Measurements from ENCODE around the gene CSNK2A2.

The CSNK2A2 gene

GRCh38 chr16:58129097-58129936 is 68.6 kb downstream of the CSNK2A2 start, which contains the start of gene CFAP20:
TSS of gene CFAP20 (minus strand) at chr16:58129381. CDS start at chr16:58129115, 266 bp downstream.
- DNase-seq, result peak; percentile 98

GRCh38 chr16:58128711-58129096 is 69.2 kb downstream of the CSNK2A2 start:
- DNase-seq, result no peak

GRCh38 chr16:58128181-58128631 is 69.7 kb downstream of the CSNK2A2 start:
- no peak for DNase-seq

DNA sequence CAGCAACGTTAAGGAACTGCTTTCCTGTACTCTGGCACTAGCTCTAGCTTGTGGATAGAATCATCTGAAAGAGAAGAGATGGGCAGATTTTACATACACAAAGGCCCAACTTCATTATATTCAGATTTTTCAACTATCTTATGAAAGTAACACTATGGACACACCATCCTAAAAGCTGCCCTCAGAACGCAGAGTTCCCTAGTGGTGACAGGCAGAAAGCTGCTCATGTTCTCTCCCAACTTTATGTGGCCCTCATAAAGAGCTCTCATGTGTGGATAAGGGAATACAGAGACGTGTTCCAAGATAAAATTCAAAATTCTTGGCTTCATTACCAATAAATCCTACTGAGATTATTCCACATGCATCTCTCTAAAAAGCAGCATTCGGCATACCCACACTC is 70.3 kb downstream of the CSNK2A2 start:
- DNase-seq, result no peak

DNA sequence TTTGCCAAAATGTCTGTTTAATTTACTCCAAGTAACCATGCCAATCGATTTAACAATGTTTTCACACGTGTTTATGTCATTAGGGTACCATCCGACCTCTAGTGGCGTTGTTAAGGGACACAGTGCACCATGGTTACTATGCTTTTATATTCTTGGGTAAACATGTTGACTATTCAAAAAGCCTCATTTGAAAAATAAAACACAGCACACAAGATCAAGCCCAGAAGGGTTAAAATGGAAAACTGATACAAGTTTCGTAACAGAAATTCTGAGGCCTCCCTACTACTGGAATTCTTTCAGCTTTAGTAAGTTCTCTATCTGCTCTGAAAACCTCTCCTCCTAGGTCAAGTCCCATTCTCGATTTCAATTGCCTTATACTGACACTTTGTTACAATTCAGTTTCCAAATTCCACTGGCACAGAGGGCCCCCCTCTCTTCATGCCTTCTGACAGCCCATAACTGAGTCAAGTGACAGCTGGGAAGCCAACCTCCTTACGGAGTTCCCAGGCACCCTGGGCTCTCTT is 70.8 kb downstream of the CSNK2A2 start:
- DNase-seq, result peak; percentile 49

GRCh38 chr16:58126451-58126961 is 71.4 kb downstream of the CSNK2A2 start:
- DNase-seq, result no peak

GRCh38 chr16:58125781-58126335 is 72.0 kb downstream of the CSNK2A2 start:
- no peak for DNase-seq

DNA sequence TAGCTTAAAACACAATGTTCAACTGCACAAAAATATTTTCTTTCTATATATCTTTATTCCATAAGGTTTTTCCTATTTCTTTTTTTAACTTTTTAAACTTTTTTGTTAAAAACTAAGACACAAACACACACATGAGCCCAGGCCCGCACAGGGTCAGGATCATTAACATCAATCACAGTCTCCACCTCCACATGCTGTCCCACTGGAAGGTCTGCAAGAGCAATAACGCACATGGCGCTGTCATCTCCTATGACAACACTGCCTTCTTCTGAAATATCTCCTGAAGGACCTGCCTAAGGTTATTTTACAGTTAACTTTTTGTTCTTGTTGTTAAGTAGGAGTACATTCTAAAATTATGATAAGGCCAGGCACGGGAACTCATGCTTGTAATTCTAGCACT is 72.9 kb downstream of the CSNK2A2 start:
- no peak for DNase-seq

DNA sequence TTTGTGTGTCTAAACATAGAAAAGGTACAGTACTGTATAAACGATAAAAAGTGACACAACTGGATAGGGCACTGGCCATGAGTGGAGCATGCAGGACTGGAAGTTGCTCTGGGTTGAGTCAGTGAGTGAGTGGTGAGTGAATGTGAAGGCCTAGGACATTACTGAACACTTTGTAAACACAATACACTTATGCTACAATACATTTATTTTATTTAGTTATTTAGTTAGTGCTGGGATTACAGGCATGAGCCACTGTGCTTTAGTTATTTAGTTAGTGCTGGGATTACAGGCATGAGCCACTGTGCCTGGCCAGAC is 73.3 kb downstream of the CSNK2A2 start:
- no peak for DNase-seq

DNA sequence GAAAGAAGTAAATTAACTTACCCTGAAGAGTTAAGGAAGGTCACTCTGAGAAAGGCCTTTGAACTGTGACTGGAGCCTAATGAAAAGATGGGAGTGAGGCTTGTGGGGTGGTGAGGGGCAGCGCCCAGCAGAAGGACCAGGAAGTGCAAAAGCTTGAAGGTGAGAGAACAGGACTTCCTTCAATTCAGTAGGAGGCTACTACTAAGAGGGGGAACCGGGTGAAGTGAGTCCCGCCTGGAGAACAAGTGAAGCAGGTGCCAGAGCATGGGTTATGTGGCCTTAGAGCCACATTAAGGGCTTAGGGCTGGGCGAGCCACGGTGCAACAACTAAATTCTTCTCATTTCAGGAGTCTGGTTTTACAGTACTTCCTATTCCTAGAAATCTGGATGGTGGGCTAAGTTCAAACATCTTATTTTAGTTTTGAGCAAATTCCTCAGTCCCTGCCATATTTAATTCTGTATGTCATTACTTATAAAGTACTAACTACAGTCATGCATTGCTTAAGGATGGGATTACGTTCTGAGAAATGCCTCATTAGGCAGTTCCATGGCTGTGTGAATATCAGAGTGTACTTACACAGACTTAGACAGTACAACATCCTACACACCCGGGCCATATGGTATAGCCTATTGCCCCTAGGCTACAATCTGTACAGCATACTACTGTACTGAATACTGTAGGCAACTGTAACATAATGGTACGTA is 73.9 kb downstream of the CSNK2A2 start:
- peak; percentile 34 for DNase-seq

DNA sequence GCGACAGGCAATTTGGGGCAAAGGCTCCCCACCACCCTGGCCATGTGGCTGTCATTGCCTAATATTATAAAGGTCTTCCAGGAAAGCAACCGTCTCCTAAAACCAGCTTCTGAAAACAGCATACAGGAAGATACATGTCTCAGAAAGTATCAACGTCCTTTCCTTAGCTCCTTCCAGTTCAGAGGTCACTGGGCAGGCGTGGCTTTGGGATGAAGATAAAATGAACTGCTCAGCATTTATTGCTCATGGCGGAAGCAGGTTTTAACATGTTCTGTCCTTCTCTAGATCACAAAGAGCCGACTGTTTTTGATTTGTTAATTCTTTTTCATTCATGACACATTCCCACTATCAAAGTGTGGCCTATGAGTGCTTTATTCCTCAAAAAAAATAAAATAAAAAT is 76.8 kb downstream of the CSNK2A2 start:
- DNase-seq, result no peak

DNA sequence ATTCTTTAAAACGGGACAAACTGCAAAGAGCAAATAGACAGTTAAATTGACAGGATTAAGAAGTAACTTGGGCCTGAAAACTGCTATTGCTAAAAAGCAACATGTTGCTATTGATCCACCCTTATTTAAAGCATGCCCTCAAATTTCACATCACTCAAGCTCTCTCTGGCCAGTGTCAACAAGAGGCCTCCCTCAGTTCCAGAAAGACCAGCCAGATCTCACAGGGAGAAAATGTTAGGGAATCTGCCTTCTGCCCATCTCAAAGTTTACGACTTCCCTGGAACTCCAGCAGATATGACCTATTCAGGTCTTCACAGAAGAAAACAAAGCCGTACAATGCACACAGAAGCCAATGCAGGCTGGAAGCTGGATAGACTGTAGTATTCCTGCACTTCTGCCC is 77.7 kb downstream of the CSNK2A2 start:
- no peak for DNase-seq

DNA sequence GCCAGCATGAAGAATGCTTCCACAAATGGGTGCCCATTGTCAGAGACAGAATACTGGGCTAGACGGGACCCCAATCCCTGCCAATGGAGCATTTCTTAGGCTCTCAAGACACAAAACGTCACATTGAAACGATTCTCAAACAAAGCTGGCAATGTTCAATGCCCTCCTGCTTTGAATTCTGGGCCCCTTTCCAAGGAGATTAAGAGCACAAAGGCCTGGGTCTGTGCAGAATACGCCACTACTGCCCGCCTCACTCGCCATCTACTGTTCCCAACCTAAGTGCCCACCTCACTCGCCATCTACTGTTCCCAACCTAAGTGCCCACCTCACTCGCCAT is 78.4 kb downstream of the CSNK2A2 start:
- no peak for DNase-seq

DNA sequence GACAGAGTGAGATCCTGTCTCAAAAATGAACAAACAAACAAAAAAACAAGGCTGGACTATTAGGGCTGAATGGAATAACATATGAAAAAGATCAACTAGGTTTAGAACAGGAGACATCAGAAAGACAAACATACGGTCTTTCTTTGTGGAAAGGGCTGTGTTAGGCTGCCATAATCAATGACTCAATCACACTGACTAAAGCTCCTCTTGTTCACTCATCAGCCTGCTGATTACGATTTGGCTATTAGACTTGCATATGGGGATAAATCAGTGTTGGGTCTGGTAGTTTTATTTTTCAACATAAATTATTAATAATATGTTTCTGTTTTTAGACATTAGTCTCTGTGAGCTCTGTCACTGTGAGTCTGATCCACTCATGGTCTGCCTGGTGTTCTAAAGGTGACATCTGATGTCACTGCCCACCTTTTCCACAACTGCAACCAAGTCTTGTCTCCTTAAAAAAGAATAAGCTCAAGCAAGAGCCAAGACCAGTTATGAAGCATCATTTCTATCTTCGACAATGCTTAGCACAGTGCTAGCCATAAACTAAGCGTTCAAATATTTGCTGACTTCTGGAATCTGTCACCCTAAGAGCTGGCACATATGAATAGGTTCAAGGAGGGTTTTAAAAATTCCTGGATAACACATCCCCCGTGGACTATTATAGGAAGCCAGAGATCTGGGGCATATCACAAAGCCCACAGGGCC is 79.0 kb downstream of the CSNK2A2 start:
- DNase-seq, result no peak

GRCh38 chr16:58116529-58116928 is 81.4 kb downstream of the CSNK2A2 start:
- no peak for DNase-seq

- DNase-seq, result no peak
Observed at GRCh38 chr16:58116081-58116480, 81.8 kb downstream of the CSNK2A2 start.

DNA sequence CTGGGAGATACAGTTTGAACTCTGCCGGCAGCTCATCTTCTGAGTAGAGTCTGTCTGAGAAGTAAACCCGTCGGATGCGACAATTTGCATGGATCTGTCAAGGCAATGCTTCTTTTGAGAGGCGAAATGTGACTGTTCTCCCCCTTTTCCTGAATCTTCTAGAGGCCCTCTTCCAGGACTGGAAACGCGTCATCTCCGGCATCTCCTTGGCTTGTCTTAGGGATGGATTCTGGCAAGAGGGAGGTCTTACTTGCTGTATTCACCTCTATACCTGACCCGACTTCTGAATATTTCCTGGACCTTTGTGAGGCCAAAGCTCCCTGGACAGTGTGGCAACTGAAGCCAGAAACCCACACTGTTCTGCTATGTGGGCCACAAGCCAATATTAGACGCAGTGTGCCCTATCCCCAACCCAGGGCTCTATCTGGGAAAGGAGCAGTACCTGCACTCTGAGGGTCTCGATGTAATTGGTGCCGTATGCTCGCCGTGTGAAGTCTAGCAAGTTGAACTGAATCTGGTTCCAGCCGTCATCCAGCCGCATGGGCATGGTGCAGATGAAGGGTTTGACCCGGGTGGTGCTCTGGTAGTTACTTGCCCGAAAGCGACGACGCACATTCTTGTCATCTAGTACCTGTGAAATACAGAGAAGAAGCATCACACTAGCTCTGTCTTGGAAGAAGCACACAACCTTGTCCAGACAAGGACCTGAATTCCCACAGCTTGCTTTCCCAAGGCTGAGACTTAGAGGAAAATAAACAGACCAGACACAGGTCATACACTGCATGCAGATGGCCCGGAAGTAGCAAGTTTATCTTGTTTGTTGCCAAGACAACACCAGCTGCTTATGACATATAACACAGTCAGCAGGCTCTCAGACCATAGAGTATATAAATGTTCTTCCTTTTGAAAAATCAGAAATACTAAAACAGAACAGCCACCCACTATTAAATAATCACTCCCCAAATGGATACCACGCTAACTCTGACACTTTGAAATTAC is 82.8 kb downstream of the CSNK2A2 start:
- no peak for DNase-seq

GRCh38 chr16:58111302-58111627 is 86.6 kb downstream of the CSNK2A2 start:
- DNase-seq, result no peak

DNA sequence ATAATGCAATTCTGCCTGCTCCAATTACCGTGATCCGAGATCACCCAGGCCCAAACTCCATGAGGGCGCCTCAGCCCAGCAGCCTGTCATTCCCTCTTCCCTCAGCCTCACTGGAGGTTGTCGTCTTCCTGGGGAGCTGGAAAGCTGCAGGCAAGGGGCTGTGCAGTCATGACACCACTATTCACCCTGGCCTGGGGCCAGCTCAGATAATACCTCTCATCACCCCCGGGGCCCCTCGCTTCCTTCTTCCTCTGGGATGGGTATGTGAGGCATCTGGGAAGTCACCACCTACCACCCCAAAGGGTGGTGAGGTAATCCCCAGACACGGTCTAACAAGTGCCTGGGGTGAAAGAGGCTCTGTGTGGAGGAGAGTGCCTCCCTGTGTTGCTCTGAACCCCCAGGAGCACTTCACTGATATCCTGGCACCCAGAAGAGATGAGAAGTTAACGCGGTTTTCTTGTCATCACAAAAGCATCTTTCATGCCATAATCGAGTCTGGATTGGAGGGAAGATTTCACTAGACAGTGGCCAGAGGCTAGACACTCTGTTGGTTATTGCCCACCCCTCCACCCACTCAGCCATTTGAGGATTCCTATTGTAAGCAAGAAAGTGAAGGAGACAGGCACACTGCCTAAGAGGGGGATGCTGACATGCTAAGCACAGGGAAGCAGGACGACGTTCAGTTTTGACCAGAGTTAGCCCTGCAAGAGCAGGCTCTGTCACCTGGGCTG is 87.2 kb downstream of the CSNK2A2 start:
- no peak for DNase-seq

DNA sequence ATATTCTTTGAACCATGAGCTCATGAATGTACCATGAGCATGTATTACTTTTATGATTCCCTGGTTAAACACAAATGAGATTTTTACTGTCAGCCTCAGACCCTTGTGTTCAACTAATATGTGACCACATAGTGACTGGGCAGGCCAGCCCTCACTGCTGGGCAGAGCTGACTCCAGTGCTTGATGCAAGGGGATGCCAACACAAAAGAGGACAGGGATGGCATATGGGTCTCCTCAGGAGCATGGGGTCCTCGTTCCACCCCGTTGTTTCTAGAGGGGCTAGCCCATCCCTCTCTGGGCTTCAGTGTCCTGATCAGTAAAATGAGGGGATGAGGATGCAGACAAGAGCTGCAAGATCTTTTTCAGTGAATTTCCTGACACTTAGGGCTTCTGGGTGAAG is 88.0 kb downstream of the CSNK2A2 start:
- no peak for DNase-seq

DNA sequence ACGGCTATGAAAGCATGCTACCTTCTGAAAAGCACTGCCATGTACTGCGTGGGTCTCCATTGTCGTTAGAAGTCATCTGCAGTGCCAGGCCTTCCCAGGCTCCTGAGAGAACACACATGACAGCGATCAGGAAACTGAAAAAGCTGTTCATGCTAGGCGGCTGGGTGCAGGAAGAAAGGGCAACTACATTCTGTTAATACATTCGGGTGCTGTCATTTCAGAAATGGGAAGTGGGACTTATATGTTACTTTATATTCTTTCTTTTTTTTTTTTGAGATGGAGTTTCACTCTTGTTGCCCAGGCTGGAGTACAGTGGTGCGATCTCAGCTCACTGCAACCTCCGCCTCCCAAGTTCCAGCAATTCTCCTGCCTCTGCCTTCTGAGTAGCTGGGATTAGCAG is 88.6 kb downstream of the CSNK2A2 start:
- no peak for DNase-seq

Measured in activated CD4-positive, alpha-beta T cell treated with anti-CD3 and anti-CD28 coated beads, Interleukin-2, Interleukin-6, amounts not matched to agents 100 ng/mL and 50 ng/mL, durations not matched to agents 16 hours and 8 hours (primary cell).